ENCODE data around the gene NCK2. TPM values are rescaled to one million over a fixed set of nuclear protein-coding genes. Genes with fewer than 3 reads are reported as not detected.

NCK2 gene
- total RNA-seq, 1 experiment from 2014 or later = 21.6 TPM

GRCh38 chr2:105793196-105793975, 48.7 kb downstream of the NCK2 start:
- Histone ChIP-seq H3K9me3 (ENCODE audit: low read depth, low read length, poor library complexity, severe bottlenecking) (no peaks in the 10 kb centered on the region), H3K36me3 (ENCODE audit: insufficient read depth, low read length, poor library complexity, severe bottlenecking) (no peaks in the 10 kb centered on the region), H3K27me3 (replicated peaks; ENCODE audit: insufficient read depth, low read depth, low read length, poor library complexity) (peaks cover 5% of the 10 kb centered on the region), H3K4me3 (ENCODE audit: low read depth, low read length, poor library complexity, severe bottlenecking) (no peak overlapping the region), H3K4me1 (ENCODE audit: insufficient read depth, low read length, poor library complexity, severe bottlenecking) (peaks cover 47% of the 10 kb centered on the region), H3K27ac (ENCODE audit: low read depth, low read length, poor library complexity, severe bottlenecking) (no peak overlapping the region)
- CTCF ChIA-PET = no interaction called here
- intact Hi-C loops (cut with micrococcal nuclease; ENCODE audit: unreplicated experiment) = no loop called here
- DNase-seq (ENCODE audit: low spot score) = no peak
- TF ChIP-seq, protein P1, sequence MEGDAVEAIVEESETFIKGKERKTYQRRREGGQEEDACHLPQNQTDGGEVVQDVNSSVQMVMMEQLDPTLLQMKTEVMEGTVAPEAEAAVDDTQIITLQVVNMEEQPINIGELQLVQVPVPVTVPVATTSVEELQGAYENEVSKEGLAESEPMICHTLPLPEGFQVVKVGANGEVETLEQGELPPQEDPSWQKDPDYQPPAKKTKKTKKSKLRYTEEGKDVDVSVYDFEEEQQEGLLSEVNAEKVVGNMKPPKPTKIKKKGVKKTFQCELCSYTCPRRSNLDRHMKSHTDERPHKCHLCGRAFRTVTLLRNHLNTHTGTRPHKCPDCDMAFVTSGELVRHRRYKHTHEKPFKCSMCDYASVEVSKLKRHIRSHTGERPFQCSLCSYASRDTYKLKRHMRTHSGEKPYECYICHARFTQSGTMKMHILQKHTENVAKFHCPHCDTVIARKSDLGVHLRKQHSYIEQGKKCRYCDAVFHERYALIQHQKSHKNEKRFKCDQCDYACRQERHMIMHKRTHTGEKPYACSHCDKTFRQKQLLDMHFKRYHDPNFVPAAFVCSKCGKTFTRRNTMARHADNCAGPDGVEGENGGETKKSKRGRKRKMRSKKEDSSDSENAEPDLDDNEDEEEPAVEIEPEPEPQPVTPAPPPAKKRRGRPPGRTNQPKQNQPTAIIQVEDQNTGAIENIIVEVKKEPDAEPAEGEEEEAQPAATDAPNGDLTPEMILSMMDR (conservative IDR thresholded peaks at IDR 0.05; ENCODE audit: low read depth, low read length) = no peak
- no peak for TF ChIP-seq EZH2 (IDR thresholded peaks at IDR 0.05; ENCODE audit: borderline replicate concordance, low read depth, low read length, poor library complexity, severe bottlenecking)
- BruUV-seq (replicated peaks) = no TSS peak
- POLR2A ChIA-PET (ENCODE audit: low non-redundant PET) = no interaction called here

DNA sequence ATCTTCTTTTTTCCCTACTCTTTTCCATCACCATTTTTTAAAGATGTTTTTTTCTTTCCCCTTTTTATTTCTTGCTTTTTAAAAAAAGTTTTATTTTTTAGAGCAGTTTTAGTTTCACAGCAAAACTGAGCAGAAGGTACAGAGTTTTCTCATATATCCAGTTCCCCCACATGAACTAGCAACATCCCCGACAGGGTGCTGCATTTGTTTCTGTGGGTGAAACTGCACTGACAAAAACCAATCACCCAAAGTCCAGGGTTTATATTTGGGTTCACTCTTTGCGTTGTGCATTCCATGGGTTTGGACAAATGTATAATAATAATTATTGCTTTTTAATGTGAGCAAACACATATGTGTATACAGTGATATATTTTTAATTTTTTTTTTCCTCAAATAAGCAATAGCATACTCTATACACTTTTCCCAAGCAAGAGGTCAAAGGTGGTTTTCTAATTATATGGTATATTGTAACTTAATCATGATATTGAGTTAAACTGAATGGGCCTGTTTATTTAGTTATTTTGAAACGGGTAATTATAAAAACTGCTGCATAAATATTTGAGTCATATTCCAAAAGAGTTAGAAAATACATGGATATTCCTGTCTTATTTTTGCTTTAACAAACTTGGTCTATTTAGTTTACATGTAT, 50.3 kb downstream of the NCK2 start:
- peaks cover 22% of the 10 kb centered on the region for H3K27me3 ChIP-seq (replicated peaks; ENCODE audit: insufficient read depth, low read depth, low read length, poor library complexity)
- H3K36me3 ChIP-seq (ENCODE audit: insufficient read depth, low read length, poor library complexity, severe bottlenecking) = no peaks in the 10 kb centered on the region
- peaks cover 40% of the 10 kb centered on the region for H3K4me1 ChIP-seq (ENCODE audit: insufficient read depth, low read length, poor library complexity, severe bottlenecking)
- TF ChIP-seq EZH2 (IDR thresholded peaks at IDR 0.05; ENCODE audit: borderline replicate concordance, low read depth, low read length, poor library complexity, severe bottlenecking) = no peak
- TF ChIP-seq, protein P1 (conservative IDR thresholded peaks at IDR 0.05; ENCODE audit: low read depth, low read length) = no peak
- intact Hi-C loops (cut with micrococcal nuclease; ENCODE audit: unreplicated experiment) = no loop called here
- H3K27ac ChIP-seq (ENCODE audit: low read depth, low read length, poor library complexity, severe bottlenecking) = no peak overlapping the region
- BruUV-seq (replicated peaks) = no TSS peak
- H3K9me3 ChIP-seq (ENCODE audit: low read depth, low read length, poor library complexity, severe bottlenecking) = no peaks in the 10 kb centered on the region
- ChIA-PET CTCF (no interaction called here), POLR2A (ENCODE audit: low non-redundant PET) (no interaction called here)
- H3K4me3 ChIP-seq (ENCODE audit: low read depth, low read length, poor library complexity, severe bottlenecking) = no peak overlapping the region
- DNase-seq (ENCODE audit: low spot score) = no peak

DNA sequence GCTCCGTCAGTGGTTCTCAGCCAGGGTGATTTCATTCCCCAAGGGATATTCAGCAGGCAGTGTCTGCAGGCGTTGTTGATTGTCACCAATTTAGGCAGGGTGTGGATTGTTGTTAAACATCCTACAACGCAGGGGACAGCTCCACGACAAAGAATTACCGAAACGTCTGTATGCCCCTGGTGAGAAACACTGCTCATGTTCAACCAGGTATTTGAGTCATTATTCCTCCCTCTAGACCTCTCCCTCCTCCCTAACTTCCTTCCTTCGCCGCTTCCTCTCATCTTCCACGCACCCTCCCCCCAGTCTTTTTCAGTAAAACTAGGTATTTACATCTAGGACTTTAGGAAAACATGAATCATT, 50.8 kb downstream of the NCK2 start:
- peaks cover 35% of the 10 kb centered on the region for H3K4me1 ChIP-seq (ENCODE audit: insufficient read depth, low read length, poor library complexity, severe bottlenecking)
- H3K9me3 ChIP-seq (ENCODE audit: low read depth, low read length, poor library complexity, severe bottlenecking) = no peaks in the 10 kb centered on the region
- DNase-seq (ENCODE audit: low spot score) = peak; percentile 11
- POLR2A ChIA-PET (ENCODE audit: low non-redundant PET) = no interaction called here
- CTCF ChIA-PET = no interaction called here
- TF ChIP-seq, protein P1 (conservative IDR thresholded peaks at IDR 0.05; ENCODE audit: low read depth, low read length) = no peak
- TF ChIP-seq EZH2 (IDR thresholded peaks at IDR 0.05; ENCODE audit: borderline replicate concordance, low read depth, low read length, poor library complexity, severe bottlenecking) = no peak
- intact Hi-C loops (cut with micrococcal nuclease; ENCODE audit: unreplicated experiment) = no loop called here
- no peaks in the 10 kb centered on the region for H3K36me3 ChIP-seq (ENCODE audit: insufficient read depth, low read length, poor library complexity, severe bottlenecking)
- no peak overlapping the region for H3K4me3 ChIP-seq (ENCODE audit: low read depth, low read length, poor library complexity, severe bottlenecking)
- H3K27me3 ChIP-seq (replicated peaks; ENCODE audit: insufficient read depth, low read depth, low read length, poor library complexity) = peaks cover 27% of the 10 kb centered on the region
- no TSS peak for BruUV-seq (replicated peaks)
- H3K27ac ChIP-seq (ENCODE audit: low read depth, low read length, poor library complexity, severe bottlenecking) = no peak overlapping the region

Measured in A673 (cell line).